Inflammatory macrophage (primary cell): ENCODE results near the gene ELP2.
"Not testable (repeated sequence)": the region's sequence is repeated elsewhere in the genome, so short reads cannot be mapped to it uniquely, and the experiment has no call there.

Source experiments
- DNase-seq, 2 donors: peaks; one replicate each; pipeline ENCODE4 v3.0.0-alpha.2; 2020 to 2022

Gene ELP2

DNA sequence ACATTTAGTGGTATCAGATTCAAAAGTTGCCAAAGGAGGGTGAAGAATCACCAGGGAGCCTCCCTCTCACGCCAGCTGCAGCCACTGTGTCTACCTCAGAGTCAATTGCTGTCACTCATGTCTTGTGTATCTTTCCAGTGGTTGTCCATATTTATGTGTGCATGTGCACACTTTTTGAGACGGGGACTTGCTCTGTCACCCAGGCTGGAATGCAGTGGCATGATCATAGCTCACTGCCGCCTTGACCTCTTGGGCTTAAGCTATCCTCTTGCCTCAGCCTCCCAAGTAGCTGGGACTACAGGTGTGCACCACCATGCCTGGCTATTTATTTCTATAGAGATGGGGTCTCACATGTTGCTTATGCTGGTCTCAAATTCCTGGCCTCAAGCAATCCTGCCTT lies 61.6 kb downstream of the ELP2 start:
- DNase-seq = no peak

DNA sequence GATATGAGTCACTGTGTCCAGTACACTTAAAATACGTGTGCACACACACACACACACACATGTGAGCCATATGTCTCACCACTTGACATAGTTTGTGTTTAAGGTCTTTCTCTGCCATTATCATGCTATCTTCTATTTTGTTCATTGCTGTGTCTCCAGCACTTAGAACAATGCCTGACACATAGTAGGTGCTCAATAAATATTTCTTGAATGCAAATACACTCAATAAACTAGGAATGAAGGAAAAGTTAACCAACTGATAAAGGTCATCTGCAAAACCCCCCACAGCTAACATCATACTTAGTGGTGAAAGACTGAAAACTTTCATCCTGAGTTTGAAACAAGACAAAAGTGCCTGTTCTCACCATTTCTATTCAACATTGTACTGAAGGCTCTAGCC lies 62.0 kb downstream of the ELP2 start:
- no peak for DNase-seq

DNA sequence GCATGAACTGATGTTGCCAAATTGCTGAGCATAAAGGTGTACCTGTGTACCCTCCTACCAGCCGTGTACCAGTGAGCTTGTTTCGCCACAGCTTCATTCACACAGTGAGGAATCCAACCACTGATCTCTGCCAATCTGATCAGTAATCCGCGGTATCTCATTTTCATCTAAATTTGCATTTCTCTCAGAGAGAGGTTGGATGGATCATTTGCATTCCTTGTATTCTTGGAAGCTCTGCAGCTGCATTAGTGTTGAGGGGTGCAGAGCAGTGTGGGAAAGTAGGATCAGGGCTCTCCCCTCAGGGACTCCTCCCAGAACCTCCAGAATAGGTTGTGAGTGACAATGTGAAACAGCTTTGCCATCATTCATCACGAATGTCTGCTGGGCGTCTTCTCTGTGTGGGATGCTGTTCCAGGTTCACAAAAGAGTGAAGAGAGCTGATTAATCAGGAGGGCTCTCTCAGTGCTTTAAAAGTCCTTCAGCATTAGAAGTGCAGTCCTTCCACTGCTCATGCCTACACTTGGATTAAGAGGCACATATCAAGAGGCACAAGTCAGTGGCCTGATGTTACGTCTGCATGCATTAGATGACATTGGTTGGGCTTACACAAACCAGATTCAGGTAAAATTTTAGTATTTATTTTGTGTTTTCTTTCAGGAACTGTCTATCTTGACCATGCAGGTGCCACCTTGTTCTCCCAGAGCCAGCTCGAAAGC lies 65.1 kb downstream of the ELP2 start:
- DNase-seq = no peak

GRCh38 chr18:36195427-36196122 lies 65.9 kb downstream of the ELP2 start:
- no peak for DNase-seq

- DNase-seq = no peak
Measured at GRCh38 chr18:36196238-36196995, 66.7 kb downstream of the ELP2 start.

DNA sequence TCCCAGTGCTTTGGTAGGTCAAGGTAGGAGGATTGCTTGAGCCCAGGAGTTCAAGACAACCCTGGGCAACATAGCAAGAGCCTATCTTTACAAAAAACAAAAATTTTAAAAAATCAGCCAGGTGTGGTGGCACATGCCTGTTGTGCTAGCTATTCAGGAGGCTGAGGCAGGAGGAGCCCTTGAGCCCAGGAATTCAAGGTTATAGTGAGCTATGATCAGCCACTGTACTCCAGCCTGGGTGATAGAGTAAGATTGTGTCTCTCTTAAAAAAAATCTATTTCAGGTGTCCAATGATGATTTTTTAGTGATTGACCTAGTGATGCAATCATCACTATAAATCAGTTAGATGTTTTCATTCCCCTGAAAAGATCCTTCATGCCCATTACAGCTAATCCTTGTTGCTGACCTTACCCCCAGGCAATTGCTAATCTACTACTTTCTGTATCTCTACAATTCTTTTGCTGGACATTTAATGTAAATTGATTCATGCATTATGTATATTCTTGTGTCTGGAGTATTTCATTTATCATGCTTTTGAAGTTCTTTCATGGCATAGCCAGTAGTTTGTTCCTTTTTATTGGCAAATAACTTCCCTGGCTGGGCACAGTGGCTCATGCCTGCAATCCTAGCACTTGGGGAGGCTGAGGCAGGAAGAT lies 67.9 kb downstream of the ELP2 start:
- DNase-seq = no peak

DNA sequence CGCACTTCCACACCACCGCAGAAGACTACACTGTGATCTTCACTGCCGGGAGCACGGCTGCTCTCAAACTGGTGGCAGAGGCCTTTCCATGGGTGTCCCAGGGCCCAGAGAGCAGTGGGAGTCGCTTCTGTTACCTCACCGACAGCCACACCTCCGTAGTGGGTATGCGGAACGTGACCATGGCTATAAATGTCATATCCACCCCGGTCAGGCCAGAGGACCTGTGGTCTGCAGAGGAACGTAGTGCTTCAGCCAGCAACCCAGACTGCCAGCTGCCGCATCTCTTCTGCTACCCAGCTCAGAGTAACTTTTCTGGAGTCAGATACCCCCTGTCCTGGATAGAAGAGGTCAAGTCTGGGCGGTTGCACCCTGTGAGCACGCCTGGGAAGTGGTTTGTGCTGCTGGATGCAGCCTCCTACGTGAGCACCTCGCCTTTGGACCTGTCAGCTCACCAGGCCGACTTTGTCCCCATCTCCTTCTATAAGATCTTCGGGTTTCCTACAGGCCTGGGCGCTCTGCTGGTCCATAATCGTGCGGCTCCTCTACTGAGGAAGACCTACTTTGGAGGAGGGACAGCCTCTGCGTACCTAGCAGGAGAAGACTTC lies 70.1 kb downstream of the ELP2 start:
- DNase-seq = no peak

GRCh38 chr18:36200354-36200771 lies 70.7 kb downstream of the ELP2 start:
- no peak for DNase-seq

DNA sequence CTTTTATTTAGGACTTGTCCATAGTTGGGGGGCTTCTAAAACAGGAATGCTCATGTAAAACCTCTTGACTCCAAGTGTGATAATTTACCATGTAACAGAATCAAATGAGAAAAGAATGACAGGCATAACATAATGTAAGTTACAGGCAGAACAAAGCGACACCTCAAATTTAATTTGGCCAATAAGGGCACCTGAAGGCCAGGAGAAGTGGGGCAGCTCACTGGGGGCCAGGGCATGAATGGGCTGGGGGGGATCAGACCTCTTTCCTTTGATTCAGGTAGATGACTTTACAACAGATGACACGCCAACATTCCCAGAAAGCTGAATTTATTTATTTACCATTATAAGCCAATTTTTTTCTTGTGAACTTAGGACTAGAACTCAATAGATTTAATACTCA lies 72.1 kb downstream of the ELP2 start:
- no peak for DNase-seq

DNA sequence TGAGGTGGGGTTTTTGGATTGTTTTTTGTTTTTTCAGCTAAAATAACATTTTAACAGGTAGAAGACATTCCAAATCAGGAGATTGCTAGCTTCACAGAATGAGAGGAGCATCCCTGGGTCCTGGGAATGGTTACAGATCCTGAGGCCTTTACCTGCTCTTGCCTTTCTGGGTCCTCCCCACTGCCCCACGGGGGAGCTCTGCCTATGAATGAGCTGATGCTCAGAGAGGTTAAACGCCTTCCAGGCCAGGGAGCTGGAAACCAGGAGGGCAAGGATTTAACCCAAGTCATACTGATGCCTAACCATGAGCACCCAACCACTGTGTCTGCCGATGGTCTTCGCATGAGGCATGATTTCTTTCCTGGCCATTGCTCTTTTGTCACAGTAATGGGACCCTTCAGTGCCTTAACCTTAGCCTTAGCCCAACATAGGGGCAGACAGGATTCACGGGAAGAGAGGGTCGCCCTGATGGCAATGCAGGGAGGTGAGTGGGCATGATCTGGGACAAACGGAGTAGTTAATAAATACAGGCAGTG lies 73.7 kb downstream of the ELP2 start:
- DNase-seq = no peak

- no peak for DNase-seq
Measured at GRCh38 chr18:36205166-36205565, 75.5 kb downstream of the ELP2 start.

DNA sequence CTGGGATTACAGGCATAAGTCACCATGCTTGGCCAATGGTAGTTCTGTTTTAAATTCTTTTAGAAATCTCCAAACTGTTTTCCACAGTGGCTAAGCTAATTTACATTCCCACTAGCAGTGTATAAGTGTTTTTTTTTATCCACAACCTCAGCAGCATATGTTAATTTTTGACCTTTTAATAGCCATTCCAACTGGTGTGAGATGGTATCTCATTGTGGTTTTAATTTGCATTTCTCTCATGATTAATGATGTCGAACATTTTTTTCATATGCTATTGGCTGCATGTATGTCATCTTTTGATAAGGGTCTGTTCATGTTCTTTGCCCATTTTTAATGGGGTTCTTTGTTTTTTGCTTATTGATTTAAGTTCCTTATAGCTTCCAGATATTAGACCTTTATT lies 77.6 kb downstream of the ELP2 start:
- no peak for DNase-seq

DNA sequence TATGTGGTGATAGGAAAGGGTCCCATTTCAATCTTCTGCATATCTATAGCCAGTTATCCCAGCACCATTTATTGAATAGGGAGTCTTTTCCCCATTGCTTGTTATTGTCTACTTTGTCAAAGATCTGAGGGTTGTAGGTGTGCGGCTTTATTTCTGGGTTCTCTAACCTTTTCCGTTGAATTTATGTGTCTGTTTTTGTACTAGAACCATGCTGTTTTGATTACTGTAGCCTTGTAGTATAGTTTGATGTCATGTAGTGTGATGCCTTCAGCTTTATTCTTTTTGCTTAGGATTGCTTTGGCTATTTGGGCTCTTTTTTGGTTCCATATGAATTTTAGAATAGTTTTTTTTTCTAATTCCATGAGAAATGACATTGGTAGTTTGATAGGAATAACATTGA lies 78.3 kb downstream of the ELP2 start:
- not testable (repeated sequence) for DNase-seq

GRCh38 chr18:36211612-36212065 lies 81.9 kb downstream of the ELP2 start:
- DNase-seq = no peak

DNA sequence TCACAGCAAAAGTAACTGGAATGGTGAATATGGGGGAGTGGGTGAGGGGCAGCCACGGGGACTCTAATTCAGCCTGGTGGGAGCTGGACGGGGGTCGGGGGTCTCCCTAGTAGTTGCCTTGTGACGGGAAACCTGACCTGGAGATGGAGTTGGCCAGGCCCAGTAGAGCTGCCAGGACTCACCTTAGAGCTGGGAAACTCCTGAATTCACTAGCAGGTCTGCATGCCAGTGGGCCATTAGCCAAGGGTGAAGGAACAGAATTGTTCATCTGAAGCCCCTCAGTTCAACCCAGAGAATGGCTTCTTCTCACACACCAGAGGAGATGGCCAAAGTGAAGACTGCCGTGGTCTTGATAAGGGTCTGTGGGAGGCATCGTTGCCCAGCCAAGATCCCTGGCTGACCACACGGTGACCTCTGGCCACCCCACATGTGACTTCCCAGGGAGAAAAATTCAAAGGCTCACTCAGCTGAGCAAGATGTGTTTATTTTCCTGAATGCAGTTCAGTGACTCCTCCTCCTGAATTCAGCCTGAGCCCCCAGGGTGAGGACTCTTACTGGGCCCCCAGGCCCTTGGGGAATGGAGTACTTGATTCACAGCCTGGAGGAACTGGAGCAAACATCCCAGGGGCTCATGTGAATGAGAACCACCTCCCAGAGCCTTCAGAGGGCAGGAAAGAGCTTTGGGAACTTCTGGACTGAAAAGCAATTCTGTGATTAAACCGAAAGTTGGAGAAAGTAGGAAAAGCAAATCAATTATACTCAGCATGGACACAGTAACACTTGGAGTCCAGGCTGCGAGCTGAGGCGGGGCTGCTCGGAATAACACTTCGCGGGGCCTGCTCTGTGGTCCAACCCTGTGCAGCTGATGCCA lies 82.8 kb downstream of the ELP2 start:
- no peak for DNase-seq

- no peak for DNase-seq
Measured at GRCh38 chr18:36214811-36215210, 85.1 kb downstream of the ELP2 start.

DNA sequence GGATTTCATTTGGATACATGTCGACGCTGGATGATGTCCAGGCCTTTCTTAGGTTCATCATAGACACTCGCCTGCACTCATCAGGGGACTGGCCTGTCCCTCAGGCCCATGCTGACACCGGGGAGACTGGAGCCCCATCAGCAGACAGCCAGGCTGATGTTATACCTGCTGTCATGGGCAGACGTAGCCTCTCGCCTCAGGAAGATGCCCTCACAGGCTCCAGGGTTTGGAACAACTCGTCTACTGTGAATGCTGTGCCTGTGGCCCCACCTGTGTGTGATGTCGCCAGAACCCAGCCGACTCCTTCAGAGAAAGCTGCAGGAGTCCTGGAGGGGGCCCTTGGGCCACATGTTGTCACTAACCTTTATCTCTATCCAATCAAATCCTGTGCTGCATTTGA lies 85.9 kb downstream of the ELP2 start:
- no peak for DNase-seq

DNA sequence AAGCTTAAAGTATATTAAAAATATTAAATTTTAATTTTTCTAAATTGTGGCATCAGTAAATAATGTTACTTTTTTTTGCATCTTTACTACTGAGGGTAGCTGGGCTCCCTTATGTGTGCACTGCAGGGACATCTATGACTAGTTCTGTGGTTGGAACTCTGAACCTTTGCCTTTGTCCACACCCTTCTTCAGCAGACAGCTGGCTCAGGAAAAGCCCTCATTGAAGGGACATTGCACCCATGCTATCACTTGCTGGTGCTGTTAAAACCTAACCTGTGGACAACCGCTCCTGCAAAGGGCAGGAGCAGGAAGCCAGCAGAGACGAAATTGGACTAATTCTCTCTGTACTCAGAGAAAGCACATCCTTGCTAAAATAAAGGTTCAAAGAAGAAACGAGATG lies 87.6 kb downstream of the ELP2 start:
- DNase-seq = no peak

GRCh38 chr18:36229188-36229587 lies 99.5 kb downstream of the ELP2 start:
- no peak for DNase-seq
